HS-5 (cell line): Measurements from ENCODE around the gene TPRN.
A peak's percentile ranks its signal among the peaks of the same experiment; 100 is the strongest.
"Not testable (repeated sequence)": the region's sequence is repeated elsewhere in the genome, so short reads cannot be mapped to it uniquely, and the experiment has no call there.

Experiments
- DNase-seq: peaks from one replicate; pipeline ENCODE4 v3.0.0-alpha.2; 2012; ENCODE audit warnings: low read depth

TPRN gene, protein sequence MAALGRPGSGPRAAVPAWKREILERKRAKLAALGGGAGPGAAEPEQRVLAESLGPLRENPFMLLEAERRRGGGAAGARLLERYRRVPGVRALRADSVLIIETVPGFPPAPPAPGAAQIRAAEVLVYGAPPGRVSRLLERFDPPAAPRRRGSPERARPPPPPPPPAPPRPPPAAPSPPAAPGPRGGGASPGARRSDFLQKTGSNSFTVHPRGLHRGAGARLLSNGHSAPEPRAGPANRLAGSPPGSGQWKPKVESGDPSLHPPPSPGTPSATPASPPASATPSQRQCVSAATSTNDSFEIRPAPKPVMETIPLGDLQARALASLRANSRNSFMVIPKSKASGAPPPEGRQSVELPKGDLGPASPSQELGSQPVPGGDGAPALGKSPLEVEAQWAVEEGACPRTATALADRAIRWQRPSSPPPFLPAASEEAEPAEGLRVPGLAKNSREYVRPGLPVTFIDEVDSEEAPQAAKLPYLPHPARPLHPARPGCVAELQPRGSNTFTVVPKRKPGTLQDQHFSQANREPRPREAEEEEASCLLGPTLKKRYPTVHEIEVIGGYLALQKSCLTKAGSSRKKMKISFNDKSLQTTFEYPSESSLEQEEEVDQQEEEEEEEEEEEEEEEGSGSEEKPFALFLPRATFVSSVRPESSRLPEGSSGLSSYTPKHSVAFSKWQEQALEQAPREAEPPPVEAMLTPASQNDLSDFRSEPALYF

DNA sequence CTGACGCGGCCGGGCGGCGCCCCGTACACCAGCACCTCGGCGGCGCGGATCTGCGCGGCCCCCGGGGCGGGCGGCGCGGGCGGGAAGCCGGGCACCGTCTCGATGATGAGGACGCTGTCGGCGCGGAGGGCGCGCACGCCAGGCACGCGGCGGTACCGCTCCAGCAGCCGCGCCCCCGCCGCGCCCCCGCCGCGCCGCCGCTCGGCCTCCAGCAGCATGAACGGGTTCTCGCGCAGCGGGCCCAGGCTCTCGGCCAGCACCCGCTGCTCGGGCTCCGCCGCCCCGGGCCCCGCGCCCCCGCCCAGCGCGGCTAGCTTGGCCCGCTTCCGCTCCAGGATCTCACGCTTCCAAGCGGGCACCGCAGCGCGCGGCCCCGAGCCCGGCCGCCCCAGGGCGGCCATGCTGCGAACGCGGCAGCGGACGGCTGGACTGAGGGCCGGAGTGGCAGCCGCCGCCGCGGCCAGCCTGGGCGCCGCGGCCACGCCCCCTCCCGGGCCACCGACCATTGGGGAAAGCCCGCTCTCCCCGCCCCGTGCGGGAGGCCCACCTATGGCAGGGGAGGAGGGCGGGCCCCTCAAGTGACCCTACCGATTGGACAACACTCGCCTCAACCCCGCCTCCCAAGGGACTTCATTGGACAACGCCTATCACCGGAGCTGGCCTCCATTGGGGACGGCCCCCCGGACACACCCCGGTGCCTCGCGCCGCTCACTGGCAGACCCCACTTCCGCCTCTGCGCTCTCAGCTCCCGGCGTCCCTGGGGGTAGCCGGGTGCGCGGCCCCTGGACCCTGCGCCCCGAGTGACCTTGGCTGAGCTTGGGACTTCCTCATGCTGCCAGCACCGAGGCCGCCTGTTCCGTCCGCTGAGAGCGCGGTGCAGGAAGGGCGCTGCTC, at the start of gene TPRN:
TSS of gene TPRN (minus strand) at position 431 of the 894 bp plus-strand sequence. CDS start at position 401, 30 bp downstream.
- DNase-seq: peak; percentile 92

DNA sequence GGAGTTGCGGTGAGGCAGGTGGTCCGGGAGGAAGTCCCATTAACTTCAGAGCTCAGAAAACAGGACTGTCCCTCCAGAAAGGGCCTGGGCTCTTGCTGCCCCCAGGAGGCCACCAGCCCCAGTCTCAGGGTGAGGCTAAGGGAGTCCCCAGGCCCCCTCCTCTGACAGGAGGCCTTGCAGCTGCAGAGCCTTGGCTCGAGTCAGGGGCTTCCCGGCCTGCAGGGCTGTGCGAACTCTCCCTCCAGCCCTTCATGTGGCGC, 47.3 kb upstream of the TPRN start:
- DNase-seq: no peak

DNA sequence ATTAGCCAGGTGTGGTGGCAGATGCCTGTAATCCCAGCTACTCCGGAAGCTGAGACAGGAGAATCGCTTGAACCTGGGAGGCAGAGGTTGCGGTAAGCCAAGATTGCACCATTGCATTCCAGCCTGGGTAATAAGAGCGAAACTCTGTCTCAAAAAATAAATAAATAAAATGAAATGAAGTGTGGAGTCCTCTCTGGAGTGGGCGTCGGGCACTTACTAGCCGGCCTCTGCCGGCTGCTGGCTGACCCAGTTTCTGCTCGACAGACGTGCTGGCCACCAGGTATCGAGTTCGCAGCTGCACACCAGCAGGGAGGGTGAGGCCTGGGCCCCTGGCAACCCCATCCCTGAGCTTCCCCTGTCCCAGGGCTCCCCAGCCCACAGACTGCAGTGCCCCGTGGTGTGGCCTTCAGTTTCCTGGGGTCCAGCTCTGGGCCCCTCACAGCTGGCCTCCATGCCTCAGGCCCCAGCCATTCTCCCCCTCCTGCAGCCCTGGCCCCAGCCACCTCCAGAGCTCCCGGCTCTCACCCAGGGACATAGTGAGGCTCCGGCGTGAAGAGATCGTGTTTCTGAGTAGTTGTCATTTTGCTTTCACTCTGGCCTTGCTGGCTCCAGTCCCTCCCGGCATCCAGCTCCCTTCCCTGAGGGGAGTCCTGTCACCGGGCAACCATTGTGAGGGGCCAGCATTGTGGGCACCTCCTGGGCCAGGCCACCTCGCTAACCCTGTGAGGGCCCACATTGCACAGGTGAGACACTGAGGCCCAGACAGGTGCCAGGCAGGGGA, 46.8 kb upstream of the TPRN start:
- DNase-seq: no peak

- DNase-seq: no peak
Measured at GRCh38 chr9:137245450-137246421, 45.2 kb upstream of the TPRN start.

DNA sequence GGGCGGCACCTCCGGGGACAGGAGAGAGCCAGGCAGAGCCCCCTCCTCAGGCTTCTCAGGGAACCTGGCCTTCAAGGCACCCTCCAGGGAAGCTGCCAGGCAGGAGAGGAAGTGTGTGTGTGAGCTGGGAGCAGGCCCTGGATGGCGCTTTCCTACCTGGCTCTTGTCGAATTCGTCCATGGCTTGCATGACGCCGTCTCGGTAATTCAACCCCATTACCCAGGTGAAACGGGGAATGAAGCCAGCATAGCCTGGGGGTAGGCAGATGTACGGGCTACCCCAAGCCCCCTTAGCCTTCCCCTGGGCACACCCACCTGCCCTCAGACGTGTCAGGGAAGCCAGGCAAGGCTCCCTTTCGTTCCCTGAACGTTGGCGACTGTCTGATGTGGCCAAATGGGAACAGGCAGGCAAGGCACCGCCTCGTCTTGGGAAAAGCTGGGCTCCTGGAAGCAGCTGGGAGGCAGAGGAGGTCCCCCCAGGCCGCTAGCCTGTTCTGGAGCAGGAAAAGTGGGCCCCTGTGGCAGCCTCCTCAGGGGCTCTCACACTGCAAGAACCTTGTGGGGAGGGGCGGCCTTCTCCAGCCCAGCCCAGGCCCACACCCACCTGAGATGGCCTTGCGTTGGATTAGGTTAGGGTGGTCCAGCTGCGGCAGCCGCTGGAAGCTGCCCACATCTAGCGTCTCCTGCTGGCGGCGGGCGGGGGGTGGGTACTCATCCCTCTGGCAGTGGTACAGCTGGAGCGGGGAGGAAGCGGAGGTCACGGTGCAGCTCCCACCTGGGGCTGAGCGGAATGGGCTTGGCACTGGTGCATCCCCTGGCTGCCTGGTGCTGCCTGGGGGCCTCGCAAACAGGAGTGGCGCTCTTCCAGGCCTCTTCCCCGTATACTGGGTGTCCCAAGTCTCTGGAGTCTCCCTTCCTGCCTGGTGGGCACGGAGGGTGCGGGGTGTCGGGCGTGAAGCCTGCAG, 44.2 kb upstream of the TPRN start:
- no peak for DNase-seq

DNA sequence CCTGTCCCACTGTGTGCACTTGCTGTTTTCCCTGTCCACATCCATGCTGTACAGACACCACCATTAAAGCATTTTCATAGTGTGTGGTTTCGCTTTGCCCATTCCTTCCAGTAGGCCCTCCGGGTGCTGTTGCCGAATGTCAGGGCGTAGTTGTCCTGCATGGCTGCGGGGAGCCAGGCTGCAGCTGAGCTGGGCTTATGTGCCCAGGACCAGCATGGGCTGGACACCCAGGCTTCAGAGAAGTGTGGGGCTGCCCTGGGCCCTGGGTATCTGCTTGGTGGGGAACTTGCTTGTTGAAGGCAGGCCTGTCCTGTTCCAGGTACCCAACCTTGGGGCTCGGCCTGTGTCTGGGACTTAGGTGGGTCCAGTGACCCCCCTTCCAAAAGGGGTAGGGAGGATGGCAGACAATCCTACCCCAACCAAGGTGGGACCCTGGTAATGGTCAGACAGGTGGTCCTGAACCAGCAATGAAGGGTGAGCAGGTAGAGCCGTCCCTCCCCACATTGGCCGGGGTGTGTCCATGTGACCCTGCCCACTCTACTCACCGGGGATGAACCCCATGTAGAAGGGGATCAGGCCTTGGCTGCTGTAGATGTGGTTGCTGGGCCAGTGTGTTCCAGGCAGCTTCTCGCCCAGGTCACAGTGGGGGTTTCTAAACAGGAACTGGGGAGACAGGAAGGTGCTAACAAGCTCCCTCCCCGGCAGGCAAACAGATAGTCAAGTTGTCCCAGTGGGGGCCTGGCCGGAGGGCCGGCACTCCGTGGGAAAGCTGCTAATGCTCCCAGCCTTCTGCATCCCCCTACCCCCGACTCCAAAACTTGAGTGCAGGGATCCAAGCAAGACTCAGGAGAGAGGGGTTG, 43.3 kb upstream of the TPRN start:
- no peak for DNase-seq

GRCh38 chr9:137243266-137243625, 42.7 kb upstream of the TPRN start:
- DNase-seq: not testable (repeated sequence)

- no peak for DNase-seq
Measured at GRCh38 chr9:137242269-137243203, 42.0 kb upstream of the TPRN start.

DNA sequence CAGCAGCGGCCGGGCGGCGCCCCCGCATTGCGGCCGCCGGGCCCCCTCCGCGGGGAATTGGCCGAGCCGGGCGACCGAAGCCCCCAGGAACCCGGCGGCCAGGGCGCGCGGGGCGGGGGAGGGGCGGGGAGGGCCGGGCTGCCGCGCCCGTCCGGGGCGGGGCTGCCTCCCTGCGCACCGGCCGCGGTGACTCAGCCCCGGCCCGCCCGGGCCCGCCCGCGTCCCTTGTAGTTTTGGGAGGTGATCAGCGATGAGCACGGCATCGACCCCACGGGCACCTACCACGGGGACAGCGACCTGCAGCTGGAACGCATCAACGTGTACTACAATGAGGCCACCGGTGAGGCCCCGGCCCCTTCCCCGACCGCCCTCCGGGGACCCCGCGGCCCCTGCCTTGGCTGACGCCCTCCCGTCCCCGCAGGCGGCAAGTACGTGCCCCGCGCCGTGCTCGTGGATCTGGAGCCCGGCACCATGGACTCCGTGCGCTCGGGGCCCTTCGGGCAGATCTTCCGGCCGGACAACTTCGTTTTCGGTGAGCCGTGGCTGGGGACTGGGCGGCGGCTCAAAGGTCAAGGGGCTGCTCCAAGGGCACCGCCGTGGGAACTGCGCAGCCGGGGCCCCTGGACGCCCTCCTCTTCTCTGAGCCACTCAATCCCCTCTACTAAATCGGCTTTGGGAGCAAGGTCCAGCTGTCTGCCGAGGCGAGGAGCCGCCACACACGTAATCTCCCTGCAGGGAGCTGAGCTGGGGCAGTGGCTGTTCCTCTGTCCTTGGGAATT, 41.1 kb upstream of the TPRN start:
- no peak for DNase-seq

- peak; percentile 100 for DNase-seq
Measured at GRCh38 chr9:137240841-137241489, 40.4 kb upstream of the TPRN start, which contains the start of gene TUBB4B. Gene TUBB4B (plus strand): TSS chr9:137241287. CDS start chr9:137241361, 74 bp downstream.

- DNase-seq: peak; percentile 57
Measured at GRCh38 chr9:137240318-137240840, 39.8 kb upstream of the TPRN start.

DNA sequence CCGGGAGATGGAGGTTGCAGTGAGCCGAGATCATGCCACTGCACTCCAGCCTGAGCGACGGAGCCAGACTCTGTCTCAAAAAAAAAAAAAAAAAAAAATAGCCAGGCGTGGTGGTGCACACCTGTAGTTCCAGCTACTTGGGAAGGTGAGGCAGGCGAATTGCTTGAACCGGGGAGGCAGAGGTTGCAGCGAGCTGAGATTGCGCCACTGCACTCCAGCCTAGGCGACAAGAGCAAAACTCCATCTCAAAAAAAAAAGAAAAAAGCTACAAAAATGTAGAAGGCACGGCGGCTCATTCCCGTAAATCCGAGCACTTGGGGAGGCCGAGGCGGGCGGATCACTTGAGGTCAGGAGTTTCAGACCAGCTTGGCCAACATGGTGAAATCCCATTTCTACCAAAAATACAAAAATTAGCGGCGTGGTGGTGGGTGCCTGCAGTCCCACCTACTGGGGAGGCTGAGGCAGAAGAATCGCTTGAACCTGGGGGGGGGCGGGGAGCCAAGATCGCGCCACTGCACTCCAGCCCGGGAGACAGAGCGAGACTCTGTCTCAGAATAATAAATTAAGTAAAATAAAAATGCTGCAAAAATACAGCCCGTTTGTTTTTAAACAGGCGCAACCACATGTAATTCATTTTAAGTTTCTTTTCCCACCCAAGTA, 39.1 kb upstream of the TPRN start:
- DNase-seq: not testable (repeated sequence)

DNA sequence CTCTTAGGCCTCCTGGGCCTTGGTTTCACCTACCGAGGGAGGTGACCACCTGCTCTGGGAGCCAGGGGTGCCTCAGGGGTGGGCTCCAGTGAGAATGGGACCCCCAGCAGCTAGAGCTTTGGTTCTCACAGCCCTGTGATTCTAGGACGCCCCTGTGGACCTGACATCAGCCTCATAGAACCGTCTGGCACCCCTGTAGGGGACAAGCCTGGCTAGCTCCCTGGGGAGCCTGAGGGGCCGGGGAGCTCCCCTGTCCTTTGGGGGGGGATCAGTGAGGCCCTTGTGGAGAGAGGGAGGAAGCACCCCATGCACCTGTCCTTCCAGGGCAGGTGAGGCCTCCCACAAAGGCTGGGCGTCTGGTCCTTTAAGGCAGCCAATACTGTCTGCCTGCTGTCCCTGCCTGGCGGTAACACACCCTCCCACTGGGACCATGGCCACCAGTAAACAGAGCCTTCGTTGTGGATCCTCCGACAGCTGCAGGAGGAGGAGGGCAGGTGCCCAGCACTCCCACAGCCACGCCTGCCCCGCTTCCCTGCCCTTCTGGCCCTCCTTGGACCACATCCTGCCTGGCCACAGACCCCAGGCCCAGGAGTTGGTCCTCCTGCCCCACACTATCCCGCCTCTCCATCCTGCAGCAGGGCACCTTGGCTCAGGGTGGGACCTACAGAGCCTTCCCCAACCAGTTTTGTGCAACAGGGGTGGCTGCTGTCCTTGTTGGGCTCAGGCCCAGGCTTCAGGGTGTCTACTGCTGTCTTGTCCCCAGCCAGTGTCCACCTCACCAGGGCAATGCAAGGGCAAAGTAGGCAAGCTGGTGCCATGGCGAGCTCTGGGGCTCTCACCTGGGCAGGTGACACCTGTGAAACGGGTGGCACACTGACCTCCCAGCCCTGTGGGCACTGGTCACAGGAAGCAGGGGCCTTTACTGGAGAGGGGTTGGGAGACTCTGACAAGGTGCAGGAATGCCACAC, 37.5 kb upstream of the TPRN start:
- no peak for DNase-seq

- DNase-seq: no peak
Measured at GRCh38 chr9:137236936-137237421, 36.4 kb upstream of the TPRN start.
